Superior temporal gyrus (tissue), 1 donor: Measurements from ENCODE around the gene ZNF81.
"Not testable (repeated sequence)": the region's sequence is repeated elsewhere in the genome, so short reads cannot be mapped to it uniquely, and the experiment has no call there.

Source experiments
- DNase-seq: peaks from one replicate; pipeline ENCODE4 v3.0.0-alpha.2; 2016; ENCODE audit errors: extremely low spot score

ZNF81 gene

GRCh38 chrX:47836164-47837072 lies at the start of gene ZNF81:
ZNF81 (plus strand) TSS chrX:47836902; CDS start chrX:47846268, 9,366 bp downstream.
- peak; percentile 96 for DNase-seq

GRCh38 chrX:47796433-47796906 lies 40.2 kb upstream of the ZNF81 start:
- no peak for DNase-seq

- no peak for DNase-seq
Observed at GRCh38 chrX:47797084-47797483, 39.6 kb upstream of the ZNF81 start.

- DNase-seq, result no peak
Observed at GRCh38 chrX:47798861-47799260, 37.8 kb upstream of the ZNF81 start.

GRCh38 chrX:47802589-47802988 lies 34.1 kb upstream of the ZNF81 start:
- no peak for DNase-seq

- DNase-seq, result not testable (repeated sequence)
Observed at GRCh38 chrX:47803103-47803502, 33.6 kb upstream of the ZNF81 start.

- no peak for DNase-seq
Observed at GRCh38 chrX:47804315-47804714, 32.4 kb upstream of the ZNF81 start.

- DNase-seq, result not testable (repeated sequence)
Observed at GRCh38 chrX:47805844-47806243, 30.9 kb upstream of the ZNF81 start.

GRCh38 chrX:47806415-47807271 lies 30.1 kb upstream of the ZNF81 start:
- DNase-seq, result not testable (repeated sequence)

- not testable (repeated sequence) for DNase-seq
Observed at GRCh38 chrX:47807272-47807538, 29.5 kb upstream of the ZNF81 start.

- DNase-seq, result no peak
Observed at GRCh38 chrX:47807548-47807947, 29.2 kb upstream of the ZNF81 start.

- DNase-seq, result no peak
Observed at GRCh38 chrX:47808904-47809788, 27.6 kb upstream of the ZNF81 start.

- no peak for DNase-seq
Observed at GRCh38 chrX:47814851-47815250, 21.9 kb upstream of the ZNF81 start.

- DNase-seq, result no peak
Observed at GRCh38 chrX:47815901-47816845, 20.5 kb upstream of the ZNF81 start.

GRCh38 chrX:47817421-47817820 lies 19.3 kb upstream of the ZNF81 start:
- DNase-seq, result no peak

GRCh38 chrX:47817897-47818296 lies 18.8 kb upstream of the ZNF81 start:
- DNase-seq, result no peak

- DNase-seq, result no peak
Observed at GRCh38 chrX:47828984-47829383, 7.7 kb upstream of the ZNF81 start.

- DNase-seq, result peak; percentile 13
Observed at GRCh38 chrX:47831788-47832187, 4.9 kb upstream of the ZNF81 start.

GRCh38 chrX:47838361-47838760 lies 1.7 kb downstream of the ZNF81 start:
- DNase-seq, result no peak

GRCh38 chrX:47840111-47840510 lies 3.4 kb downstream of the ZNF81 start:
- DNase-seq, result no peak

- DNase-seq, result no peak
Observed at GRCh38 chrX:47843363-47843762, 6.7 kb downstream of the ZNF81 start.
